Esophagus squamous epithelium (tissue), 5 donors: ENCODE measurements around the gene TP53I11. TPM values are rescaled to one million over a fixed set of nuclear protein-coding genes. Genes with fewer than 3 reads are reported as not detected.

Experiments
- DNase-seq: peaks from one replicate; lab custom pipeline; 2025; lab: John Stamatoyannopoulos, UW
- H3K27ac ChIP-seq, 4 donors: fragments of 200-600 bp; sonication (generic); one replicate each; pipeline ENCODE4 v1.5.1; 2016 to 2019; ENCODE audit warnings: mild to moderate bottlenecking in 1 of 4
- H3K27me3 ChIP-seq, 4 donors: fragments of 200-600 bp; sonication (generic); 1 replicate in 3 of 4; 2 replicates in 1 of 4; pipeline versions ENCODE4 v1.5.1 to v1.6.0; 2017 to 2021; ENCODE audit warnings: antibody characterized with exemption in 1 of 4
- H3K36me3 ChIP-seq, 3 donors: fragments of 200-600 bp; sonication (generic); one replicate each; pipeline ENCODE4 v1.5.1; 2016 to 2019
- H3K4me1 ChIP-seq, 3 donors: fragments of 200-600 bp; sonication (generic); one replicate each; pipeline ENCODE4 v1.5.1; 2017 to 2019
- H3K4me3 ChIP-seq, 4 donors: fragments of 200-600 bp; sonication (generic); 1 replicate in 3 of 4; 2 replicates in 1 of 4; pipeline ENCODE4 v1.5.1; 2016 to 2019; ENCODE audit warnings: mild to moderate bottlenecking in 2 of 4, moderate library complexity in 1 of 4
- H3K9me3 ChIP-seq, 3 donors: fragments of 200-600 bp; sonication (generic); one replicate each; pipeline ENCODE4 v1.5.1; 2016 to 2019
- POLR2A ChIP-seq, 4 donors: fragments of 450-650 bp; IDR thresholded peaks; one replicate each; pipeline ENCODE4 v1.6.1; 2017; ENCODE audit warnings: antibody characterized with exemption in 4 of 4, mild to moderate bottlenecking in 4 of 4, moderate library complexity in 3 of 4
- WGBS, 2 donors: methylation state at CpG; one replicate each; pipeline ENCODE4 v1.1.5; 2018; 5-methylcytosine and 5-hydroxymethylcytosine counted together
- intact Hi-C: fragments of 100-400 bp; cut with DNase I; formaldehyde crosslinking; loops from one replicate; pipeline ENCODE4 v1.15.0; 2022
- total RNA-seq, 4 donors: library from RNA; depleted of rRNA; stranded (reverse); fragments of >200 nt; gene quantifications; one replicate each; pipeline ENCODE4 v1.1.0, GENCODE V29; 2016
- TF ChIP-seq, protein P1 (sequence below), 6 experiments: fragments of 450-650 bp in 4 of 6; fragments of 200-600 bp in 2 of 6; sonication (generic) in 2 of 6; IDR thresholded peaks; one replicate each; pipeline ENCODE4 v1.5.1; 2016 to 2019; ENCODE audit warnings: antibody characterized with exemption in 6 of 6, mild to moderate bottlenecking in 4 of 6, moderate library complexity in 4 of 6
- donor health status: DM: yes; HTN: yes; CAD: no.

Gene TP53I11
- total RNA-seq, 4 donors from 2014 or later: 27.3 to 32.1 (median 29.0) TPM

DNA sequence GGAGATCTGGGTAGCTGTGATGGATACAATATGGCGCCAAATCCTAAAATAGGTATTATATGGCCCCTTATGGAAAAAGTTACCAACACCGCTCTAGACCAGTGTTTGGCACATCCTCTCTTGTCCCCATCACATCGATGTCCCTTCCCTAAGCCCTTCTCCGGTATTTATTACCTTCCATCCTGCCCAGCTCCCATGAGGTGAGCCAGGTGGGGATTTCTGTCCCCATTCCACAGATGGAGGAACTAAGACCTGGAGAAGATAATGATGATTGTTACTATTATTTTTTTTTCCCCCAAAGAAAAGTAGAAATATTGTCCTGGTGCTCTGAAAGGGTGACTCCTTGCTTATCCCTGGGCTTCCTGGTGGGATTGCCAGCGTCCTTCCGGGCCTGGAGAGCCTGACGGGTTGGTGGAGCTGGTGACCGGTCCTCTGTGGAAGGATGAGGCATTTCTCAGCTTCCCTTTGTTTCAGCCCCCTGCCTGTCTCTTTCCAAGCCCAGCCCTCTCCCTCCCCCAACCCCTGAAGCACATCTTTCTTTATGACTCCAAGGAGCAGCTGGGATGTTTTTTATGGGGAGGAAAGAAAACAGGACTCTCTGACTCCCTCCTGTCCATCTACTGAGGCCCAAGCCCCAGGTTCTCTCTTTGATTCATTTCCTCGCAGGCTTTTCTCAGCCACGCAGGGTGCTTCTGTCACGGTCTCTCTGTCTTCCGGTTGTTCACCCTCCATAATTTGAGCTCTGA, 65.4 kb downstream of the TP53I11 start:
- Histone ChIP-seq H3K4me1 (peaks cover 0 to 26% (median 12%) of the 10 kb centered on the region in 3 donors), H3K4me3 (no peak overlapping the region), H3K36me3 (no peaks in the 10 kb centered on the region), H3K27ac (peak overlapping the region in 3 of 4 donors; percentile 55 to 73 (median 70)), H3K9me3 (no peaks in the 10 kb centered on the region), H3K27me3 (peaks cover 0 to 19% (median 0%) of the 10 kb centered on the region in 4 donors)
- intact Hi-C loops: no loop called here
- TF ChIP-seq POLR2A (IDR thresholded peaks at IDR 0.05): no peak
- TF ChIP-seq, protein P1, sequence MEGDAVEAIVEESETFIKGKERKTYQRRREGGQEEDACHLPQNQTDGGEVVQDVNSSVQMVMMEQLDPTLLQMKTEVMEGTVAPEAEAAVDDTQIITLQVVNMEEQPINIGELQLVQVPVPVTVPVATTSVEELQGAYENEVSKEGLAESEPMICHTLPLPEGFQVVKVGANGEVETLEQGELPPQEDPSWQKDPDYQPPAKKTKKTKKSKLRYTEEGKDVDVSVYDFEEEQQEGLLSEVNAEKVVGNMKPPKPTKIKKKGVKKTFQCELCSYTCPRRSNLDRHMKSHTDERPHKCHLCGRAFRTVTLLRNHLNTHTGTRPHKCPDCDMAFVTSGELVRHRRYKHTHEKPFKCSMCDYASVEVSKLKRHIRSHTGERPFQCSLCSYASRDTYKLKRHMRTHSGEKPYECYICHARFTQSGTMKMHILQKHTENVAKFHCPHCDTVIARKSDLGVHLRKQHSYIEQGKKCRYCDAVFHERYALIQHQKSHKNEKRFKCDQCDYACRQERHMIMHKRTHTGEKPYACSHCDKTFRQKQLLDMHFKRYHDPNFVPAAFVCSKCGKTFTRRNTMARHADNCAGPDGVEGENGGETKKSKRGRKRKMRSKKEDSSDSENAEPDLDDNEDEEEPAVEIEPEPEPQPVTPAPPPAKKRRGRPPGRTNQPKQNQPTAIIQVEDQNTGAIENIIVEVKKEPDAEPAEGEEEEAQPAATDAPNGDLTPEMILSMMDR (IDR thresholded peaks at IDR 0.05): no peak
- WGBS, 2 donors: 78 to 83% methylated on average over 12 of the region's 12 CpGs
- no peak for DNase-seq

- TF ChIP-seq, protein P1 (IDR thresholded peaks at IDR 0.05): no peak
- TF ChIP-seq POLR2A (IDR thresholded peaks at IDR 0.05): no peak
- 73 to 83% methylated on average over 1 to 2 of the region's 6 CpGs for WGBS, 2 donors
- no peaks in the 10 kb centered on the region for H3K36me3 ChIP-seq
- no peak for DNase-seq
- H3K4me1 ChIP-seq: peaks cover 0 to 26% (median 12%) of the 10 kb centered on the region in 3 donors
- no peak overlapping the region for H3K4me3 ChIP-seq
- H3K9me3 ChIP-seq: no peaks in the 10 kb centered on the region
- intact Hi-C loops: no loop called here
- H3K27me3 ChIP-seq: peaks cover 0 to 19% (median 0%) of the 10 kb centered on the region in 4 donors
- H3K27ac ChIP-seq: peak overlapping the region in 1 of 4 donors; percentile 21
These were observed 66.6 kb downstream of the TP53I11 start for GRCh38 chr11:44884056-44884455.

- 17 to 55% methylated on average over 2 to 6 of the region's 6 CpGs for WGBS, 2 donors
- Histone ChIP-seq H3K36me3 (no peaks in the 10 kb centered on the region), H3K4me1 (peaks cover 0 to 26% (median 12%) of the 10 kb centered on the region in 3 donors), H3K9me3 (no peaks in the 10 kb centered on the region), H3K27me3 (peaks cover 0 to 20% (median 0%) of the 10 kb centered on the region in 4 donors), H3K27ac (no peak overlapping the region), H3K4me3 (no peak overlapping the region)
- no peak for DNase-seq
- TF ChIP-seq POLR2A (IDR thresholded peaks at IDR 0.05): no peak
- TF ChIP-seq, protein P1 (IDR thresholded peaks at IDR 0.05): no peak
- intact Hi-C loops: no loop called here
These were observed 67.4 kb downstream of the TP53I11 start for GRCh38 chr11:44883277-44883676.

Other genes with a start within 250 kb of the TP53I11 start
- 1 to 10 TPM in 3 of 4 donors, under 1 TPM in 1; 0.80 to 4.4 (median 2.0) TPM for gene TSPAN18, start 223.9 kb downstream of the TP53I11 start, total RNA-seq
- 10 to 100 TPM in 1 of 4 donors, 1 to 10 TPM in 3; 3.9 to 13.9 (median 5.1) TPM for gene PRDM11, start 195.8 kb upstream of the TP53I11 start, total RNA-seq